ENCODE data around the gene CHD5.

CHD5 gene

GRCh38 chr1:6117624-6118023 is 62.5 kb downstream of the CHD5 start:
- TF ChIP-seq PATZ1 (CRISPR knock-in tag; IDR thresholded peaks at IDR 0.05; ENCODE audit: borderline replicate concordance) (no peak), TSHZ2 (CRISPR knock-in tag; IDR thresholded peaks at IDR 0.05) (no peak), ZFP3 (CRISPR knock-in tag; IDR thresholded peaks at IDR 0.05) (no peak), ZNF70 (CRISPR knock-in tag; IDR thresholded peaks at IDR 0.05) (no peak), OSR1 (CRISPR knock-in tag; IDR thresholded peaks at IDR 0.05) (no peak), GLIS3 (CRISPR knock-in tag; IDR thresholded peaks at IDR 0.05) (no peak), ARNTL (CRISPR knock-in tag; IDR thresholded peaks at IDR 0.05; ENCODE audit: borderline replicate concordance, low read depth) (no peak), CREB5 (CRISPR knock-in tag; IDR thresholded peaks at IDR 0.05; ENCODE audit: low read depth) (no peak)

GRCh38 chr1:6117064-6117463 is 63.1 kb downstream of the CHD5 start:
- ATAC-seq: no peak
- TF ChIP-seq CSDC2 (CRISPR knock-in tag; IDR thresholded peaks at IDR 0.05) (no peak), SNAI2 (CRISPR knock-in tag; IDR thresholded peaks at IDR 0.05) (no peak), ZNF70 (CRISPR knock-in tag; IDR thresholded peaks at IDR 0.05) (no peak), TSHZ2 (CRISPR knock-in tag; IDR thresholded peaks at IDR 0.05) (no peak), OSR1 (CRISPR knock-in tag; IDR thresholded peaks at IDR 0.05) (no peak), ZC3H10 (CRISPR knock-in tag; IDR thresholded peaks at IDR 0.05) (no peak), CSRNP3 (CRISPR knock-in tag; IDR thresholded peaks at IDR 0.05) (no peak), PATZ1 (CRISPR knock-in tag; IDR thresholded peaks at IDR 0.05; ENCODE audit: borderline replicate concordance) (no peak), ARNTL (CRISPR knock-in tag; IDR thresholded peaks at IDR 0.05; ENCODE audit: borderline replicate concordance, low read depth) (no peak), PPARA (CRISPR knock-in tag; IDR thresholded peaks at IDR 0.05; ENCODE audit: borderline replicate concordance) (no peak), ZNF8 (CRISPR knock-in tag; IDR thresholded peaks at IDR 0.05) (no peak), ISL1 (CRISPR knock-in tag; IDR thresholded peaks at IDR 0.05) (no peak), ZFP3 (CRISPR knock-in tag; IDR thresholded peaks at IDR 0.05) (no peak), TCF4 (CRISPR knock-in tag; IDR thresholded peaks at IDR 0.05; ENCODE audit: borderline replicate concordance) (no peak)

More at GRCh38 chr1:6117624-6118023, 62.5 kb downstream of the CHD5 start:
- no peak for ATAC-seq

- no peak for ATAC-seq
- TF ChIP-seq TOX (CRISPR knock-in tag; IDR thresholded peaks at IDR 0.05; ENCODE audit: borderline replicate concordance) (no peak), ARNTL (CRISPR knock-in tag; IDR thresholded peaks at IDR 0.05; ENCODE audit: borderline replicate concordance, low read depth) (no peak), PATZ1 (CRISPR knock-in tag; IDR thresholded peaks at IDR 0.05; ENCODE audit: borderline replicate concordance) (no peak), TSHZ2 (CRISPR knock-in tag; IDR thresholded peaks at IDR 0.05) (no peak), OSR1 (CRISPR knock-in tag; IDR thresholded peaks at IDR 0.05) (no peak), ZFP30 (CRISPR knock-in tag; IDR thresholded peaks at IDR 0.05) (no peak)
Measured at GRCh38 chr1:6116137-6116536, 64.0 kb downstream of the CHD5 start.

All from SK-N-SH treated with all-trans-retinoic acid at 6 μM for 48 hours (cell line).